Stimulated activated CD8-positive, alpha-beta memory T cell treated with anti-CD3 and anti-CD28 coated beads, Interleukin-7, amount 100 ng/mL, for 24 hours (primary cell): ENCODE measurements around the gene ABCC10.
"Not testable (repeated sequence)": the region's sequence is repeated elsewhere in the genome, so short reads cannot be mapped to it uniquely, and the experiment has no call there.

Experiments used
- DNase-seq: peaks from one replicate; pipeline ENCODE4 v3.0.0-alpha.2; 2020; ENCODE audit warnings: low read depth

ABCC10 gene

GRCh38 chr6:43427406-43428111, at the start of gene ABCC10:
Gene ABCC10, plus strand, starts transcription at chr6:43427541. Its CDS starts 438 bp downstream, at chr6:43427979.
- peak; percentile 85 for DNase-seq

GRCh38 chr6:43377710-43378229, 49.6 kb upstream of the ABCC10 start:
- DNase-seq, result no peak

GRCh38 chr6:43378631-43379030, 48.7 kb upstream of the ABCC10 start:
- DNase-seq, result no peak

GRCh38 chr6:43380858-43381257, 46.5 kb upstream of the ABCC10 start:
- not testable (repeated sequence) for DNase-seq

- DNase-seq, result no peak
Measured at GRCh38 chr6:43383021-43383667, 44.2 kb upstream of the ABCC10 start.

- DNase-seq, result no peak
Measured at GRCh38 chr6:43386492-43386891, 40.8 kb upstream of the ABCC10 start.

- DNase-seq, result no peak
Measured at GRCh38 chr6:43389730-43390295, 37.5 kb upstream of the ABCC10 start.

- DNase-seq, result not testable (repeated sequence)
Measured at GRCh38 chr6:43390753-43391439, 36.4 kb upstream of the ABCC10 start.

GRCh38 chr6:43391440-43392031, 35.8 kb upstream of the ABCC10 start:
- DNase-seq, result no peak

- not testable (repeated sequence) for DNase-seq
Measured at GRCh38 chr6:43393133-43393532, 34.2 kb upstream of the ABCC10 start.

- DNase-seq, result no peak
Measured at GRCh38 chr6:43393602-43394001, 33.7 kb upstream of the ABCC10 start.

GRCh38 chr6:43394982-43395381, 32.4 kb upstream of the ABCC10 start:
- DNase-seq, result no peak

GRCh38 chr6:43395776-43396175, 31.6 kb upstream of the ABCC10 start:
- DNase-seq, result no peak

GRCh38 chr6:43396408-43397149, 30.8 kb upstream of the ABCC10 start:
- no peak for DNase-seq

- DNase-seq, result no peak
Measured at GRCh38 chr6:43399932-43400487, 27.3 kb upstream of the ABCC10 start.

GRCh38 chr6:43401730-43402129, 25.6 kb upstream of the ABCC10 start:
- DNase-seq, result no peak

- no peak for DNase-seq
Measured at GRCh38 chr6:43402820-43403219, 24.5 kb upstream of the ABCC10 start.

- no peak for DNase-seq
Measured at GRCh38 chr6:43405354-43405753, 22.0 kb upstream of the ABCC10 start.

- no peak for DNase-seq
Measured at GRCh38 chr6:43407296-43407695, 20.0 kb upstream of the ABCC10 start.

GRCh38 chr6:43408259-43408658, 19.1 kb upstream of the ABCC10 start:
- DNase-seq, result no peak

- not testable (repeated sequence) for DNase-seq
Measured at GRCh38 chr6:43410776-43411175, 16.6 kb upstream of the ABCC10 start.
